Left lung (tissue), 10 donors: Measurements from ENCODE around the gene WAC. TPM values are rescaled to one million over a fixed set of nuclear protein-coding genes. Genes with fewer than 3 reads are reported as not detected.
A peak's percentile ranks its signal among the peaks of the same experiment; 100 is the strongest.

Experiments
- ATAC-seq: fragments of 200-7000 bp; cut with Tn5 transposase; one replicate; pipeline ENCODE4 v1.9.1; 2020; ENCODE audit warnings: moderate library complexity
- DNase-seq, 4 donors: peaks; one replicate each; pipeline ENCODE4 v3.0.0-alpha.2; 2013 to 2020
- H3K27ac ChIP-seq, 2 donors: fragments of 200-600 bp; sonication (generic) in 1 of 2; one replicate each; pipeline versions ENCODE4 v1.5.0 to v1.8.0; 2020 to 2021
- H3K27me3 ChIP-seq, 2 donors: fragments of 200-600 bp; sonication (generic) in 1 of 2; one replicate each; pipeline versions ENCODE4 v1.5.0 to v1.8.0; 2020 to 2021
- H3K36me3 ChIP-seq, 2 donors: fragments of 200-600 bp; sonication (generic) in 1 of 2; one replicate each; pipeline versions ENCODE4 v1.5.0 to v1.8.0; 2020 to 2021
- H3K4me1 ChIP-seq, 2 donors: fragments of 200-600 bp; one replicate each; pipeline ENCODE4 v1.8.0; 2021
- H3K4me3 ChIP-seq, 2 donors: fragments of 200-600 bp; sonication (generic) in 1 of 2; one replicate each; pipeline versions ENCODE4 v1.5.0 to v1.8.0; 2020 to 2021; ENCODE audit warnings: mild to moderate bottlenecking in 1 of 2
- H3K9me3 ChIP-seq, 2 donors: fragments of 200-600 bp; sonication (generic) in 1 of 2; one replicate each; pipeline versions ENCODE4 v1.5.0 to v1.8.0; 2020 to 2021
- intact Hi-C, 2 donors: fragments of 100-400 bp; cut with DNase I; formaldehyde crosslinking; loops; one replicate each; pipeline versions ENCODE4 v1.11.2 to v1.14.2; 2022
- polyA plus RNA-seq, 6 donors: library from polyadenylated mRNA; unstranded; fragments of 120-200 nt; gene quantifications; one replicate each; pipeline ENCODE4 v1.2.1, GENCODE V29; 2013; ENCODE audit not compliant: insufficient read length in 6 of 6
- total RNA-seq, 2 donors: library from RNA; stranded (reverse); fragmentation: NEBNext Ultra II Directional; extraction: Animal tissue kit (Norgen Biotek cat#: 25700); gene quantifications; one replicate each; pipeline ENCODE4 v1.2.1, GENCODE V29; 2021
- TF ChIP-seq, protein P1 (sequence below), 2 donors: fragments of 200-600 bp; sonication (generic) in 1 of 2; IDR thresholded peaks; one replicate each; pipeline versions ENCODE4 v1.5.0 to v1.8.0; 2021; ENCODE audit warnings: antibody characterized with exemption in 2 of 2
- donor health status: DM: no; HTN: yes; CAD: no.
- donor health status: DM: no; HTN: no; CAD: no.

WAC gene
- total and polyA plus RNA-seq, 8 donors = 90.7 to 171 (median 146) TPM

DNA sequence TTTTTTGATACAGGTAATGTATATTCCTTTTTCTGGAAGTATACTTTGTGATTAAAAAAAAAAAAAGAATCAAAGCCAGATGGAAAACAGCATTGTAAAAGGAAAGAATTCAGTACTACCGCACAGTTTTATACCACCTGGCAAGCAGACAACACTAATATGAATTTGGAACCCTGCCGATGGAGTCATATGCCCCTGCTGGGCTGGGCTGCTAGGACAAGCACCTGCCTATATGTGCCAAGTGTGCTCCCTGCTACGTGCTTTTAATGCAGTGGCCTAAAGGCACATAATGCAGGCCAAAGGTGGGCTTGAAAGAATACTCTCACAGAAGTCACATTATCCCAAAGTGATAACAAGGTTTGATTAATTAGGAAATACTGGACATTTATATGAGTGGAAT, 29.8 kb upstream of the WAC start:
- Histone ChIP-seq H3K9me3 (no peaks in the 10 kb centered on the region), H3K27ac (no peak overlapping the region), H3K27me3 (no peaks in the 10 kb centered on the region), H3K4me1 (peaks cover 0 to 3% of the 10 kb centered on the region in 2 donors), H3K4me3 (no peak overlapping the region), H3K36me3 (no peaks in the 10 kb centered on the region)
- ATAC-seq (peak; percentile 74), DNase-seq (no peak)
- TF ChIP-seq, protein P1, sequence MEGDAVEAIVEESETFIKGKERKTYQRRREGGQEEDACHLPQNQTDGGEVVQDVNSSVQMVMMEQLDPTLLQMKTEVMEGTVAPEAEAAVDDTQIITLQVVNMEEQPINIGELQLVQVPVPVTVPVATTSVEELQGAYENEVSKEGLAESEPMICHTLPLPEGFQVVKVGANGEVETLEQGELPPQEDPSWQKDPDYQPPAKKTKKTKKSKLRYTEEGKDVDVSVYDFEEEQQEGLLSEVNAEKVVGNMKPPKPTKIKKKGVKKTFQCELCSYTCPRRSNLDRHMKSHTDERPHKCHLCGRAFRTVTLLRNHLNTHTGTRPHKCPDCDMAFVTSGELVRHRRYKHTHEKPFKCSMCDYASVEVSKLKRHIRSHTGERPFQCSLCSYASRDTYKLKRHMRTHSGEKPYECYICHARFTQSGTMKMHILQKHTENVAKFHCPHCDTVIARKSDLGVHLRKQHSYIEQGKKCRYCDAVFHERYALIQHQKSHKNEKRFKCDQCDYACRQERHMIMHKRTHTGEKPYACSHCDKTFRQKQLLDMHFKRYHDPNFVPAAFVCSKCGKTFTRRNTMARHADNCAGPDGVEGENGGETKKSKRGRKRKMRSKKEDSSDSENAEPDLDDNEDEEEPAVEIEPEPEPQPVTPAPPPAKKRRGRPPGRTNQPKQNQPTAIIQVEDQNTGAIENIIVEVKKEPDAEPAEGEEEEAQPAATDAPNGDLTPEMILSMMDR (IDR thresholded peaks at IDR 0.05) = no peak
- intact Hi-C loops = no loop called here

DNA sequence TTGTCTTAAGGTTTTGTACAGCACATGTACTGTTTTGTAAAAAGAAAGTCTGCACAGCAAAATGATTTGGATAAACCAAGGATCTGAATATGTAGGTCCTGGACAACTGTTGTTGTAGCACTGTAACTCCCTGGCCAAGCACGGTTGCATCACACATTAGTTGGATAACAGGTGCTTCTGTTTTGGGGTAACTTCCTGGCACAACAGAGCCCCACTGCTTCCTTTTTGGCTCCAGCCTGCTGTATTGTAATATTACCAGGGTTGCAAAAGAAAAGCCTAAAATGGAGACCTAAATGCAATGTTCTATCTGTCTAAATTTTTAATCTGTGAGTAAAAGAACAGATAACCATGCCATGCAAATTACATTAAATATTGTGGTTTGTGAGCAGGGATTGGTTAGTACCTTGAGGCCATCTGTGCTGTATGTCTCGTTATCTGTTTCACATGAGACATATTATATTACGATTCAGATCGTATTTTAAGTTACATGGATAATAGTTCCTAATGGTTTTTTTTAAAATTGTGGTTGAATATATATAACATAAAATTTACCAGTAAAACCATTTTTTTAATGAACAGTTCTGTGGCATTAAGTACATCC, 27.5 kb upstream of the WAC start:
- Histone ChIP-seq H3K36me3 (no peaks in the 10 kb centered on the region), H3K27ac (no peak overlapping the region), H3K4me1 (peaks cover 0 to 3% of the 10 kb centered on the region in 2 donors), H3K9me3 (no peaks in the 10 kb centered on the region), H3K27me3 (no peaks in the 10 kb centered on the region), H3K4me3 (no peak overlapping the region)
- intact Hi-C loops = no loop called here
- ATAC-seq = no peak
- TF ChIP-seq, protein P1 (IDR thresholded peaks at IDR 0.05) = no peak
- no peak for DNase-seq

DNA sequence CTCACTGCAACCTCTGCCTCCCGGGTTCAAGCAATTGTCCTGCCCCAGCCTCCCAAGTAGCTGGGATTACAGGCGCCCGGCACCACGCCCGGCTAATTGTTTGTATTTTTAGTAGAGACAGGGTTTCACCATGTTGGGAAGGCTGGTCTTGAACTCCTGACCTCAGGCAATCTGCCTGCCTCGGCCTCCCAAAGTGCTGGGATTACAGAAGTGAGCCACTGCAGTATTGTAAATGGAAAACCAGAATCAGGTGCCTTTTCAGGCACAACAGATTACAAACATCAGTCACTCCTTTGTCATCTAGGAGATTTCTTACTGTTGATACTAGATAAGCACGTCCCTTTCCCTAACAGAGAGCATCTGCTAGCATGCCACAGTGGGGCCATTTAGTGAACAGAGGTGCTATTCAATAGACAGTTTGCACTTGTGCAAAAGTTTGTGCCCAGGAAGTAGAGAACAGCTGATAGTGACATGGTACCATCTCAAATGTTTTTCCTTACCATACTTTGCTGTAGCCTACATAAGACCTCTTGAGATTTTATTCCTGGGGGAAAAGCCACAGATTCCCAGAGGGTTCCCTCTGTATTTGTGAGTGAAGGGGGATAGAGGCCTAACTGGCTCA, 24.5 kb upstream of the WAC start:
- TF ChIP-seq, protein P1 (IDR thresholded peaks at IDR 0.05) = no peak
- no peak for DNase-seq
- intact Hi-C loops = no loop called here
- Histone ChIP-seq H3K27me3 (no peaks in the 10 kb centered on the region), H3K4me3 (no peak overlapping the region), H3K27ac (no peak overlapping the region), H3K36me3 (no peaks in the 10 kb centered on the region), H3K9me3 (no peaks in the 10 kb centered on the region), H3K4me1 (peaks cover 0 to 3% of the 10 kb centered on the region in 2 donors)
- ATAC-seq = no peak

DNA sequence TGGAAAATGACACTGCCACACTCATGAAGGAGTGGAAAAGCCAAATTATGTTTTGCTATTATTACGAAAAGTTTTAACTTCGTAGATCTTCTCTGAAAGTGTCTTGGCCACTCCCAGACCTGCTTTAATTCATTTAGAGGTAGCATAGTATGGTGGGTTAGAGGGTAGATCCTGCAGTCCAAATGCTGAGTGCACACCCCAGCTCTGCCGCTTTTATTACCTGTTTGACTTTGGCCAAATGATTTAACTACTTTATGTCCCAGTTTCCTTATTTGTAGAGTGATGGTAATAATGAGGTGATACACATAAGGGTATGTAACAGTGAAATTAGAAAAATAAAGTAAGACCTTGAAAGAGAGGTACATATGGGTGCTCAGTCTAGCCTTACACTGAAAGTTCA, 23.6 kb upstream of the WAC start:
- Histone ChIP-seq H3K27ac (no peak overlapping the region), H3K4me1 (peaks cover 0 to 3% of the 10 kb centered on the region in 2 donors), H3K4me3 (no peak overlapping the region), H3K27me3 (no peaks in the 10 kb centered on the region), H3K36me3 (no peaks in the 10 kb centered on the region), H3K9me3 (no peaks in the 10 kb centered on the region)
- ATAC-seq (no peak), DNase-seq (no peak)
- TF ChIP-seq, protein P1 (IDR thresholded peaks at IDR 0.05) = no peak
- intact Hi-C loops = no loop called here

DNA sequence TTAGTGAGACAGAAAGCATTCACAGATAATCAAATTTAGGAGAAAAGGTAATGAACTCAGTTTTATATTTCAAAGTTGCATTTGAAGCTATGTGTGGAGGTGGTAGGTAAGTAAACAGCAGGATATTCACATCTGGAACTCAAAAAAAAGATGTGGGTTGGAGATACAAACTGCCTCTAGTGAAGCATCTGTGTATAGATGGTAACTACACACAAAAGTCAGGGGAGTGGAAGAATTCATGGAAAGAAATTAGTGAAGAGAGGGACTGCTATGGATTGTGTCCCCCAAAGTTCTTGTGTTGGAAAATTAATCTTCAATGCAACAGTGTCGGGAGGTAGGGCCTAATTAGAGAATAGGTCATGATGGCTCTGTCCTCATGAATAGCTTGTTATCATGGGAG, 18.3 kb upstream of the WAC start:
- TF ChIP-seq, protein P1 (IDR thresholded peaks at IDR 0.05) = no peak
- DNase-seq (no peak), ATAC-seq (no peak)
- intact Hi-C loops = no loop called here
- no peaks in the 10 kb centered on the region for H3K36me3 ChIP-seq
- H3K27me3 ChIP-seq = no peaks in the 10 kb centered on the region
- no peaks in the 10 kb centered on the region for H3K9me3 ChIP-seq
- no peaks in the 10 kb centered on the region for H3K4me1 ChIP-seq
- no peak overlapping the region for H3K27ac ChIP-seq
- H3K4me3 ChIP-seq = no peak overlapping the region
